GM19240 (cell line): ENCODE data around the gene AFF3.

Experiments
- DNase-seq: peaks from one replicate; pipeline ENCODE4 v3.0.0; 2011; ENCODE audit warnings: low spot score; ENCODE audit not compliant: insufficient read length

AFF3 gene

GRCh38 chr2:99714349-99714748, 428.0 kb downstream of the AFF3 start:
- no peak for DNase-seq

DNA sequence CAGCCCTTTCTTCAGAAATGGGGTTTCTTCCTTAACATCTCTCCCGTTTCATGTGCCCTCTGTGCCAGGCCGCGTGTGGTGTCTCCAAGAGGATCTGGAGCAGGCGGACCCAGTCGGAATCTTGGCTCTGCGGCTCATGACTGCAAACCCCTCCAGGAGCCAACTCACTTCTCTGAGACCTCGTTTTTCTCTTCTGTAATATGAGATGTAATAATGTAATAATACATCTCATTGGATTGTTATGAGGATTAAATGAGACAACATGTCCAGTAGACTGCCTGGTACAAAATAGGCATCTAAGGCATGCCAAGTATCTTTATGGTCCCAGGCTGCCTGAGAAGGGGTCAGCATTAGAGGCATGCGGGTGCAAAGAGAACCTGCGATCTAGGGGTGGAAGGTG, 431.2 kb downstream of the AFF3 start:
- no peak for DNase-seq

DNA sequence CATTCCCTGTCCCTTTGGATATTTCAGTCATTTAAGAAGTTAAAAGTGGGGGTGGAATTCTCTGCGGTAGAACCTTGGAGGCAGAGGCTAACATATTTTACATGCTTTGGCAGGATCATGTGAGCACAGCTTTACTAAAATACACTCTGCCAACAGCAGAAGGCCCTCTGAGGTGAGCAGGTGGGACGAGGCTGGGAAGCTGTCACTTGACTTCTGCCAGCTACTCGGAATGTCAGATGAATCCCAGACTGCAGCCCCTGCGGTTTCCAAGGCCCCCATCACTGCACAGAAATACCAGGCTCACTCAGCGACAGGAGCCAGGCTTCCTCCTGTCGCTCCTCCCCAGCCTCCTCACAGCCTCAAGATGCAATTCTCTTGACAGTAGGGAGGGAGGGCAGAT, 431.7 kb downstream of the AFF3 start:
- no peak for DNase-seq

- DNase-seq: no peak
These were observed 433.2 kb downstream of the AFF3 start for GRCh38 chr2:99709229-99709628.

GRCh38 chr2:99708231-99708630, 434.2 kb downstream of the AFF3 start:
- DNase-seq: no peak

DNA sequence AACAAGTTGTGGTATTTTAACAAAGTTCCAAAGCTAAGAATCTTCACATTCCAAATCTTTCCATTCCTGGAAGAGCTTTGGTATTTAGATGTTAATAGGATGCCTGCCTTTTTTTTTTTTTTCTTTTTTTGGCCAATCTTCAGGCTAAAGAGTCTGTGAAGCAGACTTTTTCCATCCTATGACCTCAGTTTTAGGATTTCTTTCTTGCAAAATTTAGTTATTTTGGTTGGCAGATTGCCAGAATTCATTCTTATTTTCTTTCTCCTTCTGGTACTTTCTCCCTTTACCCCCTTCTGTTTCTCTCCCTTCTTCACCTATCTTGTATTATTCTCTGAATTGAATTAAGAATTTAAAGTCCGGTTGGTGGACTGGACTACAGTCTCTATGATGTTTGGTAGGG, 434.8 kb downstream of the AFF3 start:
- DNase-seq: no peak

DNA sequence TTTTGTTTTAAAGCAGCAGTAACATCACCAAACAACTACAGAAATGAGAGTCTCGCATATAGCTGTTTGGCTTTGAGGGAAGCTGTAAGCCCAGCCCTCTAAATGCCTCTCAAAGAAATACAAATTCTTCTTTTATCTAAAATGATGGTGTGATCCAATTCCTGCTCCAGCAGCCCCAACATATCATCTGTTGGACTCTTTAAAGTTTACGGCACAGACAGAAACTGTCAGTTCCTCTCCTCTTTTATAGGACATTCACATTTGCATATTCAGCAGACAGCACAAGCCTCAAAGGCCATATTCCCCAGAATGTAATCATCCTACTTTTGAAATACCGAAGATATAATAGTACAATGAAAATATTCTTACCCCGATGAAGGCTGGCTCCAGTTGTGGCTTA, 435.7 kb downstream of the AFF3 start:
- DNase-seq: no peak

GRCh38 chr2:99701503-99701902, 440.9 kb downstream of the AFF3 start:
- DNase-seq: no peak

DNA sequence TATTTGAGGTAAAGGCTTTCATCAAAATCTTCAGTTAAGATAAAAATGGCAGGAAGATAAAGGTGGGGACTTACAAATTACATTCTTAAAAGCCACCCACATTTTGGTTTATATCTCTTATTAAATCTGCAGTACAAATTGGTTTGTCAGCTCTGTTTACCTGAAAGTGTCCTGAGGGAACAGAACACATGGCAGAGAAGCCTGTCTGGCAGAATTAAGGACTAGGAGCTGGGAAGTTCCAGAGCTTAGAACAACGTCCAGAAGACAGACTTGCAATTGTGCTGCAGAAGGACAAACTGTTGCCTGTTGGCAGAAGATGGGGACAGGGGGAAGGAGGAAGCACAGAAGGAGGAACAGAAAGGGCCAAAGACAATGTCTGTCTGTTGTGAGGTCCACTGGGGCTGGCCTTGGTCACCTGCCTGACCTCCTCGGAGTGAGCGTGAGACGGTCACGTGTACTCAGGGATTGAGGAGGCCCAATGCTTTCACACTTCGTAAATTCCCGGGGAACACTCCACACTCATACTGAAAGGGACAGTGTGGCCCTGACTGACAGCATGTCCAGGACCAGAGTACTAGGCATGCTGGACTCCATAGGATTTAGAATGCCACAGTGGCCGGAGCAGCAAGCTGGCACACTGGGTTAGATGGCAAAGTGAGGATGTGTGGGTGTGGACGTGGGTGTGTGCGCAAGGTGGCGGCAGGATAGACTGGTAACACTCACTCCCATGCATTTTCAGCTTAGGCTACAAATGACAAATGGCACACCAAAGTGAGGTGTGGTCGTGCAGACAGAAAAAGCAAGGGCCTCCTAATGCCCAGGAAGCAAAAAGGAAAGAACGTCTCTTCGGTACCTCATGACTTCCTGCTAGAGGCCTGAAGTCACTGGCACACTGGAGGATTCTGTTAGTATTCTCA, 441.6 kb downstream of the AFF3 start:
- no peak for DNase-seq

GRCh38 chr2:99698896-99699295, 443.5 kb downstream of the AFF3 start:
- DNase-seq: no peak

DNA sequence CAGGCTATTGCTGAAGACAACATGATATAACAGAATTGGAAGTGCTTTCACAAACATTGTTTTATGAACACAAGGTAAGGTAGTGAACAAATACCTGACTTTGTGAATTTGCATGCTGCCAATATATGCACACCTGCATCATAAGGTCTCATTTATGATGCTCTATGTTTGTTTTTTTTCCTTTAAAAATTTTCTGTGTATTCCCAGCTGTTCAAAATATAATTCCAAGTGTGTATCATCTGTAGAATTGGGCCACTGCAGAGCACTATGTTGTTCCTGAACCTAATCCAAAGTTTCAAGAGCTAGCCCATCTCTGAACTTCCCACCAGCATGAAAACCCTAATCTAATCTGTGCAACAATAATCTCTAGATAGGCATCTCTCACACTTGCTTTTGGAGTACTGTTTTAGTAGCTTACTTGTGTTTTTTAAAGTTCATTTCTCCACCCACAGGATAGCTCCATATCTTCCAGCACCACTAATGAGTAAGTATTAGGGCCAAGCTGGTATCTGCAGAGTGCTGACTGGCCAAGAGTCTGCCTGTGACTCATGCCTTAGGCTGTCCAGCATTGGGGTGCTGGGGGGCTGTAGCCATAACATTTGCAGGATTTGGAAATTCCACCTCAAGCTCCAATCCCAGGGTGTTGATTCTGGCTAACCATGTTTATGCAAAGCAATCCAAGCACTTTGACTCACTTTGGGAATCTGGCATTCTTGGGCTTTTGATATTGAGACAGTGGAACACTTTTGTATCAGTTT, 444.4 kb downstream of the AFF3 start:
- DNase-seq: no peak

- no peak for DNase-seq
These were observed 446.5 kb downstream of the AFF3 start for GRCh38 chr2:99695944-99696253.

DNA sequence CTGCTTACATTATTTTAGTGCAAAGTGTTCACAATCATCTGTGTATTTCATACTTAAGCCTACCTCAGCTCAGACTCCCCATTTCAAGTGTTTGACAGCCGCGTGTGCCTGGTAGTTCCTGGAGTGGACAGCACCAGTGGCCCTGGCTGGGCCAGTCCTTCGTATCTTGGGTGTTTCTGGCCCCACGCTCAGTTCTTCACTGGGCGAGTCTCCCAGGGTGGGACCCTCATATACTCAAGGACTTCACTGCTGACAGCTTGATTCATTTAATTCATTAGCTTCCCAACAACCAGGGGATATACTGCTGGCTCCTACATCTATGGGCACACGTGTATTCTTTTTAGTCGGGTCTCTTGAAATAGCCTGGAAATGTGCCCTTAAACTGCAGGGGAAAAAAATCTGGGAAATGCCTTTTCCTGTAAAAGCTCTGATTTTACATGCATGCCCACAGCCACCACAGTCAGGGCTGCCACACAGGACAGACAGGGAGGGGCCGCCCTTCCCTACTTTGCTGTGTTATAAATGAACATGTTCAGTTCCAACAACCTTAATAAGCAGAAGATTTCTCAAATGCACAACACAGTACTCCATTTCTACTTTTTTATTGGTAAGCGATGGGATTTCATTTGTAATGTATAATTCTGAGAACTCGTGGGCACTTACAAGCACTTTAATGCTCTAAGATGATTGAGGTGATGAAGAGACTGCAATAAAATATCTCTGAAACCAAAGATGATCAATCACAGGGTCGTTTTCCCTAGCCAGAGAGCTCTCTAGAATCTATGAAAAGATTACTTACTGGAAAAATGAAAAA, 447.1 kb downstream of the AFF3 start:
- no peak for DNase-seq

DNA sequence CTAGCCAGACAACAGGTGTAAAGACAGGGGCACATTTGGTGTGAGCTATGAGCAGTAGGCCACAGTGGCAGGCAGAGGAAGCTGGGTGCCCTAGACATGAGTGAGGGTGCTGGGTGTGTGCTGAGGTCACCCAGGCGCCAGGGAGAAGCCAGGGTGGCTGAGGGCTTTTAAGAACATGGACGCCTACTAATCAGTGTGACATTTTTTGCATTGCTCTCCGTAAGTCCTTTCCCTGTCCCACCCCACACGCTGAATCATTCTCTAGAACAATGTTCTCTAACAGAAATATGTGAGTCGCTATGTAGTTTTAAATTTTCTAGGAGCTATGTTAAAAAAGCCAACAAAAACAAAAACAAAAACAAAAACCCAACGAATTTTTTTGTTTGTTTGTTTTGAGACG, 448.1 kb downstream of the AFF3 start:
- DNase-seq: no peak

GRCh38 chr2:99692785-99693184, 449.6 kb downstream of the AFF3 start:
- no peak for DNase-seq

DNA sequence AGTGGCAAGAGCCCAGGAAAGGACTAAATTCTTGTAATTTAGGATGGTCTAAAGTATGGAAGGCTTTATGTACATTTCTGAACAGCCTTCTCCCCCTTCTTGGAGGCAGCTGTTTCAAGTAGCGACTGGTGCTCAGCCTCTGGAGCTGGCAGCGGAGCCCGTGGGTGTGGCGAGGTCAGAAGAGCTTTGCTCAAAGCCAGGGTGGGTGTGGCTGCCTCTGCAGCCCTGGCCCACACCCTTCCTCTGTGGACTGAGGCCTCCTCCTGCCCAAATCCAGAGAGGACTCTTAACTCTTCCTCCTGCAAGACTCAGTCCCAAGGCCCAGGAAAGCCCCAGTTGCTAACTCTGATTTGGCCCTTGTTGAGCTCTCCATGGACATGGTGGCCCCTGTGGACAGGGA, 450.5 kb downstream of the AFF3 start:
- no peak for DNase-seq

DNA sequence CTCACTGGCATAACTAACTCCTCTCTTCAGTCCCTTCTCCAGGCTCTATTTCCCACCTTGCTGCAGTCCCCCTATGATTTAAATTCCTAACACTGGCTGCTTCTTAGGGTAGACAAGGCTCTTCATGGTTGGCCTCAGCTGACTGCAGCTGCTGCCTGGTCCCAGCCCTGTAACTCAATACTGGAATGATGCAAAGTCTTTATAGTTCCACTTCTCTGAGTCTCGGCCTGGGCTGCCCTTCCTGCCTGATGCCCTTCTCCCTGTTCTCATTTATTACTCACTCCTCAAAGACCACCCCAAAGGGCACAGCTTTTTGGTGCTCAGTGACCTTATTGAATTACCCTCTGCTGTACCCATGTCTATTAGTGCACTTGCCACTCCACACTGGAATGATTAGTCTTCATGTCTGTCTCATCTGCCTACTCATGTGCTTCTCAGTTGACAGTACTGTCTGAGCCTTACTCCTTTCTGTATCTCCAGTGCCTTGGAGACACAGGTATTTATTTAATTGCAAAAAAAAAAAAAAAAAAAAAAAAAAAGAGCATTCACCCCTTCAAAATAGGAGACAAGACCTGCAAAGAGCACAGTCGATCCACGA, 453.1 kb downstream of the AFF3 start:
- no peak for DNase-seq

GRCh38 chr2:99688699-99689098, 453.7 kb downstream of the AFF3 start:
- DNase-seq: no peak

GRCh38 chr2:99682275-99683060, 459.9 kb downstream of the AFF3 start:
- DNase-seq: no peak

GRCh38 chr2:99680946-99681345, 461.4 kb downstream of the AFF3 start:
- DNase-seq: no peak

- DNase-seq: no peak
These were observed 462.9 kb downstream of the AFF3 start for GRCh38 chr2:99679518-99679917.
